ENCODE results near the gene GPR146.
"Not testable (repeated sequence)": the region's sequence is repeated elsewhere in the genome, so short reads cannot be mapped to it uniquely, and the experiment has no call there.

Gene GPR146, protein sequence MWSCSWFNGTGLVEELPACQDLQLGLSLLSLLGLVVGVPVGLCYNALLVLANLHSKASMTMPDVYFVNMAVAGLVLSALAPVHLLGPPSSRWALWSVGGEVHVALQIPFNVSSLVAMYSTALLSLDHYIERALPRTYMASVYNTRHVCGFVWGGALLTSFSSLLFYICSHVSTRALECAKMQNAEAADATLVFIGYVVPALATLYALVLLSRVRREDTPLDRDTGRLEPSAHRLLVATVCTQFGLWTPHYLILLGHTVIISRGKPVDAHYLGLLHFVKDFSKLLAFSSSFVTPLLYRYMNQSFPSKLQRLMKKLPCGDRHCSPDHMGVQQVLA

DNA sequence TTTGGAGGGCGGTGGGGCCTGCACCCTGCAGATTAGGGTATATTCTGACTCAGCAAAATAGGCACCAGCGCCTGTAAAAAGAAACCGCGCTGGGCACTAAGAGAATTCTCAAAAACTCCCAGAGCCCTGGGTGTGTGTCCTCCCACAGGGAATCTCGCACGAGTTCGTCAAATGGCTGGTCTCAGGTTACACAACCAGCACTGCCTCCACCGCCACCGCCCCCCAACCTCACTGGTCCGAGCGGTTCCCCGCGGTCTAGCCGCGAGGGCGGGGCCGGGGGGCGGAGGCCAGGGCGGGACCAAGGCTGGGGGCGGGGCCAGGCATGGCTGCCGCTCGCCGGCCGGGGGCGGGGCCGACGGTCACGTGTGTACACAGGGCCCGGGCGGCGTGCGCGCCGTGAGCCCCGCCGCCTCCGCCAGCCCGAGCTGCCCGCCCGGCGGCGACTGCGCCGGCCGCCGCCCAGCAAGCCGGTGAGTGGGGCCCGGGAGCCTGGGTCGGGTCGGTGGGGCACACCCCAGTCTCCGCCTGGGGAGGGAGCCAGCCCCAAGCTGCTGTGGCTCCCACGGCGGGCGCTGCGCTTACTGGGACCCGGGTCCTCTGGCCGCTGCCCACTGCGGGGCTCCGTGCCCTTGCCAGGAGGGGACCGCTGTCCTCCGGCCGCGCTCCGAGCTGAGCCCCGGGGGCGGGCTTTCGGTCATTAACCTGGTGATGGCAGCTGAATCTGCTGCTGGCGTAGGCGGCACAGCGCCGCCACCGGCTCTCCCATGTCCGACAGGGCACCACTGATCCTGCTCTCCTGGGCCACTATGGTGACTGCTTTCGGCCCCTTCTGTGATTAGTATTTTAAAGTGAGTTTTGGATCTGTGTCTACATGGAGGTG, at the start of gene GPR146:
Gene GPR146 (plus strand): TSS at position 358 of the 880 bp plus-strand sequence. CDS start 12,970 bp downstream, outside the sequence.
- peak; percentile 93 for DNase-seq

DNA sequence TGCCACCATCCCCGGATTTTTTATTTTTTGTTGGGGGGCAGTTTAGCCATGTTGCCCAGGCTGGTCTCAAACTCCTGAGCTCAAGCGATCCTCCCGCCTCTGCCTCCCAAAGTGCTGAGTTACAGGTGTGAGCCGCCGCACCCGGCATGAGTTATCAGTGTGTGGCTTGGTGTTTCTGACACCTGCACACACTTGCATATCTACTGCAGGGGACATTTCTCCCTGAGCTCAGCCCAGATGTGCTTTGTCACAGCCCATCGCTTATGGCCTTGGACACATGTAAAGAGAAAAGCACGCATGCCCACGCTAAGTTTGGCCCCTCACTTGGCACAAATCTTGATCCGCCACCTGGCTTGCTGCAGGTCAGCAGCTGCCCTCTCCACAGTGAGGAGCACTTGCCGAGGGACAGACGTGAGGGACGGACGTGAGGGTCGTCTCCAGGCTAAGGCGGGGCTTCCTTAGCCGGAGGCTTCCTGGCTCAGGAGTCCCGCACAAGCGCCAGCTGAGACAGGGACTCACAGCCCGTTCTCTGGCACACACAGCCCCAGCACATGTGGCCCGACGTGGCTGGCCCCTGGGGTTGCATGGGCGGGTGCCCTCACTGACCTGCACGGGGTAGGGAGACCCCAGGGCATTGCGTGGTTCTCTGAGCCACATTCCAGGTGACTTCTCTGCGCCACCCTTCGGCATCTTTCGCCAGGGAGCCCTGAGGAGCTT, 49.6 kb upstream of the GPR146 start:
- no peak for DNase-seq

DNA sequence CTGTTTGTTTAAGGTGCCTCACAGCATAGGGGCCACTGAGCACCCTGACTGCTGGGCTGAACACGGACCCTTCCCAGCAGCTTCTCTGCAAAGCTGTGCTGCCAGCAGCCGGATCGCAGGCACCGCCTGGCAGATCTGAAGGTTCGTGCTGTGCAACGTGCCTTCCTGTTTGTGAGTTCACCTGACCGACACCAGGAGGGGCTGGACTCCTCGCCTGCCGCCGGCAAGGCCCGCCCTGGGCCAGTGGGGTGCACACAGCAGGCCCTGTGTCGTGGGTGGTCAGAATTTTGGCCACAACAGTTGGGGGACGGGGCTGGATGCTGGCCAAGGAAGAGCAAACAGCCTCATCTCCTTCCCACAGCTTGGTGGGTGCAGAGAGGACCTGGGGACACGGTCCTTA, 48.8 kb upstream of the GPR146 start:
- no peak for DNase-seq

DNA sequence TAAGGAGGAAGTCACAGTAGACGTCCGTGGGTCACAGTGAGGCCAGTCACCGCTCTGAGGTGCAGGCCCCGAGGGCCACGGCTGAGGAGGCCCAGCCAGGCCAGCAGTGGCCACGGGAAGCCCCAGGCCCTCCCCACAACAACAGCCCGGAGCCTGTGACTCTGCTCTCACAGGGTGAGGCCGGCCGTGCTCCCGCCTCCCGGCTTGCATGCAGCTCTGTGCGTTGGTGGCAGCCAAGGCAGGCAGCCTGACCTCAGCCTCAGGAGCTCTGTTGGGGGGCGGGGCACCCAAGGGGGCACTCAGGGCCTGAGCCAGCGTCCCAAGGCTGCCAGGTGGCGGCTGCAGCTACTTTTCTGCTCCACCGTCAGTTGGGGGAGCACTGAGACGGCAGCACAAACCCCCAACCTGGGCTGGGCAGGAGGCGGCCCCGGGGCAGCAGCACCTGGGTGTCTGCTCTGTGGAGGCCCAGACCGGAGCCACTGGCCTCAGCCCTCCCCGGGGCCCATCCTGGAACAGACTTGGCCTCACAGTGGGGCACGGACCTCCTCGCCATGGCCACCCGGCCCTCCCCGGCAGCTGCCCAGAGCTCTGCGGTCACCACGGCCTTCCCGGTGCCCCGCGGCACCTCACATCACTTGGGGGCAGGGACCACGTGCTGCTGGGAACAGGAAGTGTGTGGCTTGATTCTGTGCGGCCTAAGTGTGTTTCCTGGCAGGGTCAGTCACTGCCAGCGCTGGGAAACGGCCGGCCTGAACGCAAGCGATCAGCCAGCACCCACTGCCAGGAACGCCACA, 48.1 kb upstream of the GPR146 start:
- DNase-seq: peak; percentile 34

DNA sequence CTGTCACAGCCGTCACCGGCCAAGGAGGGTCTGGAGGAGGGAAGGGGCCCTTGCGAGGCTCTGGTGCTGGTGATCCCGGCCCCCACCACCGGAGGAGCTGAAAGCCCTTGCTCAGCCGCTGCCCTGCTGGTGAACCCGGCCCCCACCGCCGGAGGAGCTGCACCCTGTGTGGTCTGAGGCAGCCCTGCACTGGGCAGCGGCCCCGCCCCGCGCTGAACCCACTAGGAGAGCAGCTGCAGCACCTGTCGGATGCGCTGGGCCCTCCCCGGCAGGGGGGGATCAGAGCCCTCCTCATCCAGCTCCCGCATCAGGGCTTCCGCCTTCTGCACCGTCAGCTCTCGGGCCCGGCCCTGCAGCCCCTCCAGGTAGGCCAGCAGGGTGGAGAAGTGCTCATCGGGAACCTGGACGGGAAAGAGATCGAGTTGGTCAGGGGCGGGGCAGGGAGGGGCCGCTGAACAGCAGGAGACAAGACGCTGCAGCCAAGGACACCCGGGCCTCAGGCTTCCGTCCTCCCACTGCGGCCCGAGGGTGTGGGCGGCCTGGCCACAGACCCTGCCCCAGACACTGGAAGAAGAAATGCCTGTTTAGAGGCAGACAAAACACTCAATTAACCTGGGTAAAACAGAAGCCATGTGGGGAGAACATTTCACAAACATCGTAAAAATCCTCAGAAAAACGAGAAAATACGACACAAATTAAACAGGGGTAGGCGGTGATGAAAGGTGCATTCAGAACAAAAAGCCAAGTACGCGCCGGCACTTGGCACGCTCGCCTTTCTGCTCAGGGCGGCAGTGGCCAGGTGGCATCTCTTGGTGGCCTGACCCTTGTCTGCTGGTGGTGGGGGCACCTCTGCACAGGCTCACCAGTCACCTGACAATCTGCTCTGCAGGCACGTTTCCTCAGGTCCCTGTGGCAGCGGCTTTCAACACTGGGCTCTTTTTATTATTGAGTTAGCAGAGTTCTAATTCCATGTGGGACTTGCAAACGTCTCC, 46.6 kb upstream of the GPR146 start:
- no peak for DNase-seq

DNA sequence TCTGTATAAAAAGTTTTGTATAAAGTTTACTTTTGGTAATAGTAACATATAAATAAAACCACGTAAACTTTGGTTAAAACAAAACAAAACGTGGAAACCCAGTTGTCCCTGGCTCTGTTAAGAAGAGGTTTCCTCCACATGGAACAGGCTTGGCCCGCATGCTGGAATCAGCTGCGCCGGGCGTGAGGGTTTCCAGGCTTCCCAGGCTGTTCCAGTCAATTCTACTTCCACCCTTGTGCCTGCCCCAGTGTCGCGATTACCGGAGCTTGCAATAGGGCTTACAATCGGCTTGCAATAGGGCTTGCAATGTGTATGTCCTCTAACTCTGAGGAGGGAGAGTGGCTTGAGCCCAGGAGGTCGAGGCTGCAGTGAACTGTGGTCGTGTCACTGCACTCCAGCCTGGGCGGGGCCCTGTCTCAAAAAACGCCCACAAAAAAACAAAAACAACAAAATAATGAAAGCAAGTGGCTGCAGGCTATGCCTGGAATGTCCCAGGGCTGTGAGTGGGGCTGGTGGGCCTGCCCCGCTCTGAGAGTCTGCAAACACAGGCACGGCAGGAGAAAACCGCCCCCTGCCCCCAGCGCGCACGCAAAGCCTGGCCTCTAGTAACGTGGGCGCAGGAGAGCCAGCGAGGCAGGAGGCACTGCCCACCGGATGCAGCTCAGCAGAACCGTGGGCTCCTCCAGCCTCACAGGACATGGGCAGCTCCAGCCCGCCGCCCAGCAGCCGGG, 45.0 kb upstream of the GPR146 start:
- DNase-seq: no peak

DNA sequence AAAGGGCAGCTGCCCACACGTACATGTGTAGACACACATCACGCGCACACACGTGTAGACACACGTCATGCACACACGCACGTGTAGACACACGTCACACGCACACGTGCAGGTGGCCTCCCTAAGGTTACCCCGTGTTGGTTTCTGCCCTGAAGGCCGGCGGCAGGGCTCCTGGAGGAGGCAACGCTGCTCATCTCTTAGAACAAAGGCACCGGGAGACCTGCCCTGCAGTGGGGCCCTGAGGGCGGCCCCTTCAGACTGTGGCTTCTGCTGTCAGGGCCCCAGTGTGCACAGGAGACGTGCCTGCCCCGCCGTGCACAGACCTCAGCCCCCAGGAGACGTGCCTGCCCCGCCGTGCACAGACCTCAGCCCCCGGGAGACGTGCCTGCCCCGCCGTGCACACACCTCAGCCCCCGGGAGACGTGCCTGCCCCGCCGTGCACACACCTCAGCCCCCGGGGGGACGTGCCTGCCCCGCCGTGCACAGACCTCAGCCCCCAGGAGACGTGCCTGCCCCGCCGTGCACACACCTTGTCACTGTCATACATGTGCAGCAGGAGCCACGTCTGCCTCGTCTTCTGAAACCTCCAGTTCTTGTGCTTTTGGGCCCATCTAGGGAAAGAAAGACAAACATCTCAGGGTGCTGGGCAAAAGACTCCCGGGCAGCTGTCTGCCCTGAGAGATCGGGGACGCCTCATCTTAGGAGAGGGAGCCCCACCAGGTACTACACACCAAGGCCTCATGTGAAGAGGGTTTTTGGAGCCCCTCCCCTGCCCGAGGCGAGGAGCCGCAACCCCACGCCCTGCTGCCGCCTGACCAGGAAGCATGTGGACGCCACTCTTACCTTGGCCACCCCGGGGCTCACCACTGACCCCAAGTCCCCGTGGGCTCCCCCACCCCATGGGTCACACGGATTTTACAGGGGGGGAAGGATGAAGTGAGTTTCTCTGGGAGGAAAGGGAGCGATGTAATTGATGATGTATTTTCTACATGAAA, 44.1 kb upstream of the GPR146 start:
- no peak for DNase-seq

DNA sequence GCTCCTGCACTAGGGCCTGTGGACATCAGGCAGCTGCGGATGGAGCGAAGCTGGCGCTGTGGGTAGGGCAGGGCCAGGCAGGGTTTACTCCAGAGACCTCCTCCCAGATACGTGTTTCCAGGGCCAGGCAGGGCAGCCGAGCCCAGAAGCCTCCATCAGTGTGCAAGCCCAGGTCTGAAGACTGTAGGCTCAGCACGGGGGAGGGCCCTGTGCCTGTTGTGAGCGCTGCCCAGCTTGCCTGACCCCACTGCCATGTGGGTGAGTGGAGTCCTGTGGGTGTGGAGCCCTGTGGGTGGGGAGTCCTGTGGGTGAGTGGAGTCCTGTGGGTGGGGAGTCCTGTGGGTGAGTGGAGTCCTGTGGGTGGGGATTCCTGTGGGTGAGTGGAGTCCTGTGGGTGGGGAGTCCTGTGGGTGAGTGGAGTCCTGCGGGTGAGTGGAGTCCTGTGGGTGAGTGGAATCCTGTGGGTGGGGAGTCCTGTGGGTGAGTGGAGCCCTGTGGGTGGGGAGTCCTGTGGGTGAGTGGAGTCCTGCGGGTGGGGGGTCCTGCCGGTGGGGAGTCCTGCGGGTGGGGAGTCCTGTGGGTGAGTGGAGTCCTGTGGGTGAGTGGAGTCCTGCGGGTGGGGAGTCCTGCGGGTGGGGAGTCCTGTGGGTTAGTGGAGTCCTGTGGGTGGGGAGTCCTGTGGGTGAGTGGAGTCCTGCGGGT, 43.1 kb upstream of the GPR146 start:
- DNase-seq: not testable (repeated sequence)

DNA sequence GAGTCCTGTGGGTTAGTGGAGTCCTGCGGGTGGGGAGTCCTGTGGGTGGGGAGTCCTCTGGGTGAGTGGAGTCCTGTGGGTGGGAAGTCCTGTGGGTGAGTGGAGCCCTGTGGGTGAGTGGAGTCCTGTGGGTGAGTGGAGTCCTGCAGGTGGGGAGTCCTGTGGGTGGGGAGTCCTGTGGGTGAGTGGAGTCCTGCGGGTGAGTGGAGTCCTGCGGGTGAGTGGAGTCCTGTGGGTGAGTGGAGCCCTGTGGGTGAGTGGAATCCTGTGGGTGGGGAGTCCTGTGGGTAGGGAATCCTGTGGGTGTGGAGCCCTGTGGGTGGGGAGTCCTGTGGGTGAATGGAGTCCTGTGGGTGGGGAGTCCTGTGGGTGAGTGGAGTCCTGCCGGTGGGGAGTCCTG, 42.3 kb upstream of the GPR146 start:
- DNase-seq: not testable (repeated sequence)

DNA sequence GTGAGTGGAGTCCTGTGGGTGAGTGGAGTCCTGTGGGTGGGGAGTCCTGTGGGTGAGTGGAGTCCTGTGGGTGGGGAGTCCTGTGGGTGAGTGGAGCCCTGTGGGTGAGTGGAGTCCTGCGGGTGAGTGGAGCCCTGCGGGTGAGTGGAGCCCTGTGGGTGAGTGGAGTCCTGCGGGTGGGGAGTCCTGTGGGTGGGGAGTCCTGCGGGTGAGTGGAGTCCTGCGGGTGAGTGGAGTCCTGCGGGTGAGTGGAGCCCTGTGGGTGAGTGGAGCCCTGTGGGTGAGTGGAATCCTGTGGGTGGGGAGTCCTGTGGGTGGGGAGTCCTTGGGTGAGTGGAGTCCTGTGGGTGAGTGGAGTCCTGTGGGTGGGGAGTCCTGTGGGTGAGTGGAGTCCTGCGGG, 41.9 kb upstream of the GPR146 start:
- not testable (repeated sequence) for DNase-seq

DNA sequence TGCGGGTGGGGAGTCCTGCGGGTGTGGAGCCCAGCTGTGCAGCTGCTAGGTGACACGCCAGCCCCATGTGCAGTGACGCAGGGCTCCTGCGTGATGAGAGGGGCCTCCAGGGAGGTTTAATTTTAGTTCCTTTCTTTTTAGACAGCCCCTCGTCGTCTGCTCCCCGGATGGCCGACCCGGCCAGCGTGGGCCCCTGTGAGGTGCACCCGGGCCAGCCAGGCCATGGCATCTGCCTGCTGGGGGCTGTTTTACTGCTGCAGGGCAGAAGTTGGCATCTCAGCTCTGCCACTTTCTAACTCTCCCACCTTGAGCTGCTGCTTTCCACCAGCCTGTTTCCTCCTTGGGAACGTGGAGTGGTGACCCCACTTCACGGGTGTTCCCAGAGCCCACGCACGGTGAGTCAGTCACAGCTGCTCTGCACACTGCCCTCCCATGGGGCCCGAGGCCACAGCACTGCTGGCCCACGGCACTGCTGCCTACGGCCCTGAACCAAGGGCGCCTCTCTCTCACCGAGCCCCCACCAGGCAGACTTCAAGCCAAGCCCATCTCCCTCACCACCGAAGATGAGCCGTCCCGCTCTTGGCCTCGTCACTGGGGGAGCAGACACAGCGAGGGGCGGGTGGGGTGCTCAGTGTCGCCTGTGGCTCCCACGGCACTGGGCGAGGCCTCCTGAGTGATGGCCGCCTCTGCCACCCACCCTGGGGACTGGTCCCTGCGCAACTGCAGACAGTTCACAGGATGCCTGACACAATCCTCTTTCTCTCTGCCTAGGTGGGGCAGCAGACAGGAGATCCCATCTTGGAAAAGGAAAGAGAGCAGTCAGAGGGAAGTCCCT, 40.1 kb upstream of the GPR146 start:
- no peak for DNase-seq

DNA sequence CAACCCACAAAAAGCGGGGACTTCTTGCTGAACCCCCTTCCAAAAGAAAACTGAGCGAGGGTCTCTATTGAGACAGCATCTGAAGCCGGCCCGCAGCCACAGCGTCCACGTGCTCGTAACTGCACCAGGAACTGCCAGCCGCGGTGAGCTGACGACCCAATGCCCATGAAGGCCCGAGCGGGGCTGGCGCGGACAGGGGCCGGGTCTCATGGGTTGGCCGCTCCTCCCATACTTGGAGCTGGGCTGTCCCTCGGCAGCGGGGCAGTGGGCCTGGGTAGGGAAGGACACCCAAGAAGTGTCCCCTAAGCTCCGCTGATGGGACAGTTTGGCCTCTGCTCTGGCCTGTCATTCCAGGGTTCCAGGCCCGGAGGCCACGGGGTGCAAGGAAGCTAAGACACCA, 39.0 kb upstream of the GPR146 start:
- DNase-seq: no peak

DNA sequence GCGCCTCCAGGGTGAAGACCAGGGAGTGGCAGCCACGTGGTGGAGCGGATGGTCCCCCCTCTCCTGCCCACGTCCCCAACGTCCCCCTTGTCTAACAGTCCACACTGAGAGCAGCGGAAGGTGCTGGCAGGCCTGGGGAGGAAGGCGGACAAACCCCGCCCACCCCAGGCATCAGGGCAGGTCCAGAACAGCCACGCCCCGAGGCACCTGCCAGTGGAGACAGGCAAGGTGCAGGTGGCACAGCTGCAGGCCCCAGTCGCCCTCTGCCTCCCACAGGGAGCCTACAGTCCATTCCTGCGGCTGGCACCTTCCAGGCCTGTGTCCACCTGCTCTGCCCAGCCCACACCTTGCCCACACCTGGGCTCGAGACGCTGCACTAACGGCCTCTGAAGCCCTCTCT, 36.4 kb upstream of the GPR146 start:
- DNase-seq: no peak

DNA sequence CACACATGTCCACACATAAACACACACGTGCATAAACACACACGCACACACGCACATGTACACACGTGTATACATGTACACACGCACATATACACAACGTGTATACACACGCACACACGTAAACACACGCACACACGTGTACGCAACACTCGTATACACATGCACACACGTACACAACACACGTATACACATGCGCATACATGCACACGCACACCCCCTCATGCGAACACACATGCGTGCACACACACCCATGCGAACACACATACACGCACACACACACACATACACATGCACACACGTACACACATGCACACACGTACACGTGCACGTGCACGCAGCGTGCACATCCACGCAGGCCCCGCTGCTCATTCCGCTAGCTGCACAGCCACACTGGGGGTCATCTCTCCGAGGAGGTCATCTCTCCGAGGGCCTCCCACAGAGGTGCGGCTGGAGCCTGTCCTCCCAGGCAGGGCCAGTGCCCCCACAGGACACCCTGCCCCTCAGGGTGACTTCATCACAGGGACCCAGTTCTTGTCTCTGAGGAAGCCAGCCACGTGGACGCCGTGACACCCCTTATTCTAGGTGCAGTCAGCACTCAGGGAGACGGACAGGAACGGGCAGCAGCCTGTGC, 35.5 kb upstream of the GPR146 start:
- DNase-seq: no peak

DNA sequence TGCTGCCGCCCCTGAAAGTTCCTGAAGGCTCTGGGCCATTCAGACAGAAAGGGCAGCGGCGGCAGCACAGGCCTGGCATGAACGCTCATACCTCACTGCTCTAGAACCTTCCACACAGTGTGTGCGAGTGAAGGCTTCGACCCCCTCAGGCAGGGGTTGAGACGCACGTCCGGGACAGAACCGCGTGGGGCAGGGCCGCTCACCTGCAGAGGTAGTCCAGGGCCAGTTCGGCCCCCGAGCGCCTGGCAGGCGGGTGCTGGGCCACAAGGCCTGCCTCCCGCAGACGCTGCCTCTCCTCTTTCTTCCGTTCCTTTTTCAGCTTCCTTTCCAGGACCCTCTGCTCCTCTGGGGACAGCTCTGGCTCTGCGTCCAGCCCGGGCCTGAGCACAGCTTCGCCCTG, 34.6 kb upstream of the GPR146 start:
- DNase-seq: no peak

DNA sequence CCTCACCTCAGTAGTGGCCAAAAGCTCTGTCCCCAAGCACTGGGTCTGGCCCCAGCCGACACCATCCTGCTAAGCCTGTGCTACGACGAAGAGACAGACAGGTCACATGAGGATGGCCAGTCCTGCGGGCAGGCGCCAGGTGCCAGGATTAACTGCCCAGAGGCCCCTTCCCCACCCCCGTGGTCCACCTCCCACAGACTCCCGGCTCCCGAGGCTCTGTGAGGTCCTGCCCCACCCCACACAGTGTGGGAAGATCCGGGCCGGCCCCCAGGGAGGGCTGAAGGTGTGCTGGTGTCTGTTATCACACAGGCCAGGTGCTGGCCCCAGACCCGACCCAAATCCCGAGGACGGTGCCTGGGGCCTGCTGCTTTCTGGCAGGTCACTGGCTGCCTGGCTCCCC, 34.1 kb upstream of the GPR146 start:
- DNase-seq: no peak

Measured in inflammatory macrophage treated with lipopolysaccharide for 4 hours (primary cell).